ENCODE data around the gene SPTBN1. TPM values are rescaled to one million over a fixed set of nuclear protein-coding genes. Genes with fewer than 3 reads are reported as not detected.

SPTBN1 gene
- total RNA-seq, 1 donor from 2014 or later, result 554 TPM

Other genes starting within 250 kb of the SPTBN1 start
- 0.11 TPM for gene TSPYL6, start 200.1 kb upstream of the SPTBN1 start, total RNA-seq